Upper lobe of left lung (tissue), 4 donors: ENCODE measurements around the gene ATP2A3.

Experiments
- POLR2A ChIP-seq, 4 donors: fragments of 450-650 bp; IDR thresholded peaks; one replicate each; pipeline ENCODE4 v1.5.1; 2016 to 2017; ENCODE audit warnings: antibody characterized with exemption in 4 of 4, mild to moderate bottlenecking in 2 of 4
- TF ChIP-seq, protein P1 (sequence below), 6 experiments: fragments of 450-650 bp in 4 of 6; fragments of 200-600 bp in 2 of 6; sonication (generic) in 2 of 6; IDR thresholded peaks; one replicate each; pipeline ENCODE4 v1.5.1; 2016 to 2019; ENCODE audit warnings: antibody characterized with exemption in 6 of 6

DNA sequence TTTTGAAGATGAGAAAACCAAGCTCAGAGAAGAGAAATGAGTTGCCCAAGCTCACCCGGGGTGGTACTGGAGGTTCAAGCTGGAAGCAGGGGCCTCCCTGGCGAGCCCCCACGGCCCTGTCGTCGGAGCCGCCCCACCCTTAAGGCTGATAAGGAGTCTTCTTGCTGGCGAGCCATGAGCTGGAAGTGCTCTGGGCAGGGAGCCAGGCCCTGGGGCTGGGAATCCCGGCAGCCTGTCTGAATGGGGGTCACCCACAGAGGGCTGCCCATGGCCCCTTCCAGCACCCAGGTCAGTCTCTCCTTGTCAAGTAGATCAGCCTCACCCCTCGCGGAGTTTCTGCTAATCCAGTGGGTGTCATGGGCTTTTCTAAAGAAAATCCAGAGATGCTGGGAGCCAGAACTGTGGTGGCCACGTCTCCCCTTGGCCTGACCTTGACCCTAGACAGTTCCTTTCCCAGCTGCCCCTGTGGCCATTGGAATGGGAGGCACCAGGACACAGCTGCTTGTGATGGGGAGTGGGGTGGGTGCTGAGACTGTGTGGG is 46.8 kb downstream of the ATP2A3 start:
- TF ChIP-seq, protein P1, sequence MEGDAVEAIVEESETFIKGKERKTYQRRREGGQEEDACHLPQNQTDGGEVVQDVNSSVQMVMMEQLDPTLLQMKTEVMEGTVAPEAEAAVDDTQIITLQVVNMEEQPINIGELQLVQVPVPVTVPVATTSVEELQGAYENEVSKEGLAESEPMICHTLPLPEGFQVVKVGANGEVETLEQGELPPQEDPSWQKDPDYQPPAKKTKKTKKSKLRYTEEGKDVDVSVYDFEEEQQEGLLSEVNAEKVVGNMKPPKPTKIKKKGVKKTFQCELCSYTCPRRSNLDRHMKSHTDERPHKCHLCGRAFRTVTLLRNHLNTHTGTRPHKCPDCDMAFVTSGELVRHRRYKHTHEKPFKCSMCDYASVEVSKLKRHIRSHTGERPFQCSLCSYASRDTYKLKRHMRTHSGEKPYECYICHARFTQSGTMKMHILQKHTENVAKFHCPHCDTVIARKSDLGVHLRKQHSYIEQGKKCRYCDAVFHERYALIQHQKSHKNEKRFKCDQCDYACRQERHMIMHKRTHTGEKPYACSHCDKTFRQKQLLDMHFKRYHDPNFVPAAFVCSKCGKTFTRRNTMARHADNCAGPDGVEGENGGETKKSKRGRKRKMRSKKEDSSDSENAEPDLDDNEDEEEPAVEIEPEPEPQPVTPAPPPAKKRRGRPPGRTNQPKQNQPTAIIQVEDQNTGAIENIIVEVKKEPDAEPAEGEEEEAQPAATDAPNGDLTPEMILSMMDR (IDR thresholded peaks at IDR 0.05), result no peak
- TF ChIP-seq POLR2A (IDR thresholded peaks at IDR 0.05), result no peak
